Neural progenitor cell (in vitro differentiated cells): ENCODE results near the gene GRAMD2A. TPM values are rescaled to one million over a fixed set of nuclear protein-coding genes. Genes with fewer than 3 reads are reported as not detected.

Experiments
- DNase-seq: peaks from one replicate; pipeline ENCODE4 v3.0.0-alpha.2; 2016; ENCODE audit warnings: low spot score
- H2AFZ ChIP-seq: fragments of 200-600 bp; sonication (generic); replicated peaks from 2 replicates; pipeline ENCODE4 v1.6.1; 2016; ENCODE audit warnings: antibody characterized with exemption
- H3F3A ChIP-seq: fragments of 200-600 bp; sonication (generic); 2 replicates; pipeline ENCODE4 v1.6.1; 2016; ENCODE audit warnings: antibody characterized with exemption, low read depth
- H3K27ac ChIP-seq: fragments of 200-600 bp; sonication (generic); 2 replicates; pipeline ENCODE4 v1.5.1; 2016; ENCODE audit warnings: mild to moderate bottlenecking
- H3K27me3 ChIP-seq: fragments of 200-600 bp; sonication (generic); 2 replicates; pipeline ENCODE4 v1.6.1; 2016; ENCODE audit warnings: mild to moderate bottlenecking, moderate library complexity
- H3K36me3 ChIP-seq: fragments of 200-600 bp; sonication (generic); 2 replicates; pipeline ENCODE4 v1.5.1; 2016
- H3K4me1 ChIP-seq: fragments of 200-600 bp; sonication (generic); 2 replicates; pipeline ENCODE4 v1.6.1; 2016; ENCODE audit warnings: mixed run types
- H3K4me2 ChIP-seq: fragments of 200-600 bp; sonication (generic); 2 replicates; pipeline ENCODE4 v1.6.1; 2016
- H3K4me3 ChIP-seq: fragments of 200-600 bp; sonication (generic); 2 replicates; pipeline ENCODE4 v1.5.1; 2016
- H3K79me2 ChIP-seq: fragments of 200-600 bp; sonication (generic); 2 replicates; pipeline ENCODE4 v1.6.1; 2016; ENCODE audit warnings: low read depth
- H3K9ac ChIP-seq: fragments of 200-600 bp; sonication (generic); 2 replicates; pipeline ENCODE4 v1.6.1; 2016
- H3K9me3 ChIP-seq: fragments of 200-600 bp; sonication (generic); 2 replicates; pipeline ENCODE4 v1.5.1; 2016; ENCODE audit warnings: low read depth
- H4K20me1 ChIP-seq: fragments of 200-600 bp; sonication (generic); 2 replicates; pipeline ENCODE4 v1.6.1; 2016; ENCODE audit warnings: low read depth
- H3K27ac Mint-ChIP-seq: 3 replicates; pipeline ENCODE4 v1.8.0; 2021; ENCODE audit warnings: mixed read lengths
- H3K27me3 Mint-ChIP-seq: 2 replicates; pipeline ENCODE4 v1.8.0; 2022; ENCODE audit warnings: low read depth, mild to moderate bottlenecking, inconsistent platforms, moderate library complexity, mixed read lengths; ENCODE audit not compliant: insufficient read depth
- H3K36me3 Mint-ChIP-seq: 3 replicates; pipeline ENCODE4 v1.8.0; 2021; ENCODE audit warnings: mixed read lengths
- H3K4me1 Mint-ChIP-seq: 3 replicates; pipeline ENCODE4 v1.8.0; 2021; ENCODE audit warnings: mixed read lengths
- H3K4me3 Mint-ChIP-seq: 3 replicates; pipeline ENCODE4 v1.8.0; 2021; ENCODE audit warnings: mild to moderate bottlenecking, moderate library complexity, mixed read lengths
- H3K9me3 Mint-ChIP-seq: 3 replicates; pipeline ENCODE4 v1.8.0; 2020; ENCODE audit warnings: mixed read lengths
- EZH2 ChIP-seq: fragments of 200-600 bp; sonication (generic); IDR thresholded peaks from 2 replicates; pipeline ENCODE4 v1.6.1; 2017; ENCODE audit warnings: antibody characterized with exemption, mild to moderate bottlenecking, moderate library complexity
- EZH2phosphoT487 ChIP-seq: fragments of 200-600 bp; sonication (generic); IDR thresholded peaks from 2 replicates; pipeline ENCODE4 v1.6.1; 2017; ENCODE audit warnings: antibody characterized with exemption
- total RNA-seq: library from RNA; depleted of rRNA; stranded (reverse); fragments of >200 nt; gene quantifications from 2 replicates; pipeline ENCODE4 v1.2.3, GENCODE V29; 2015; ENCODE audit warnings: low replicate concordance
- TF ChIP-seq, protein P1 (sequence below): fragments of 200-600 bp; sonication (generic); IDR thresholded peaks from 2 replicates; pipeline ENCODE4 v1.5.1; 2017; ENCODE audit warnings: antibody characterized with exemption, mild to moderate bottlenecking

GRAMD2A gene
- total RNA-seq, 1 donor from 2014 or later = 0.43 TPM

DNA sequence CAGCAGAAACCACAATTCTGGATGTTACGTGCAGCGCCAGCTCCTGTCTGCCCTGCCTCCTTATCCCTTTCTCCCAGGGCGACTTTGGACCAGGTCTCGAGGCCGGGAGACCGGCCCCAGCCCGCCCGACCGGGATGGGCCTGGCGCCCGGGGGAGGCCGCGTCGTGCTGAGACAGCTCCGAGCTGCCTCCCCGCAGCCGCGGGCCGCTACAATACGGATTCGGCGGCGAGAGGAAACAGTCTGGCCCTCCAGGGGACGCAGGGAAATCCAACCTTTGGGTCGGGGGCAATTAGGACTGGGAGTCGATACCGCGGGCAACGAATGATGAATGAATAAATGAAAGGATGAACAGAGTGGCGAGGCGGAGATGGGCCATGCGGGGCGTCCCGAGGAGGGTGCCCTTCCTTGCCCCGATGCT is 537 bp downstream of the GRAMD2A start:
- H3F3A ChIP-seq = peaks cover 53% of the 10 kb centered on the region
- TF ChIP-seq EZH2phosphoT487 (peak; percentile 88), EZH2 (peak; percentile 94)
- TF ChIP-seq, protein P1, sequence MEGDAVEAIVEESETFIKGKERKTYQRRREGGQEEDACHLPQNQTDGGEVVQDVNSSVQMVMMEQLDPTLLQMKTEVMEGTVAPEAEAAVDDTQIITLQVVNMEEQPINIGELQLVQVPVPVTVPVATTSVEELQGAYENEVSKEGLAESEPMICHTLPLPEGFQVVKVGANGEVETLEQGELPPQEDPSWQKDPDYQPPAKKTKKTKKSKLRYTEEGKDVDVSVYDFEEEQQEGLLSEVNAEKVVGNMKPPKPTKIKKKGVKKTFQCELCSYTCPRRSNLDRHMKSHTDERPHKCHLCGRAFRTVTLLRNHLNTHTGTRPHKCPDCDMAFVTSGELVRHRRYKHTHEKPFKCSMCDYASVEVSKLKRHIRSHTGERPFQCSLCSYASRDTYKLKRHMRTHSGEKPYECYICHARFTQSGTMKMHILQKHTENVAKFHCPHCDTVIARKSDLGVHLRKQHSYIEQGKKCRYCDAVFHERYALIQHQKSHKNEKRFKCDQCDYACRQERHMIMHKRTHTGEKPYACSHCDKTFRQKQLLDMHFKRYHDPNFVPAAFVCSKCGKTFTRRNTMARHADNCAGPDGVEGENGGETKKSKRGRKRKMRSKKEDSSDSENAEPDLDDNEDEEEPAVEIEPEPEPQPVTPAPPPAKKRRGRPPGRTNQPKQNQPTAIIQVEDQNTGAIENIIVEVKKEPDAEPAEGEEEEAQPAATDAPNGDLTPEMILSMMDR = no peak
- peak overlapping the region; percentile 67 for H3K4me3 Mint-ChIP-seq

GRCh38 chr15:72196409-72197040 is 1.1 kb downstream of the GRAMD2A start:
- Mint-ChIP-seq H3K36me3 (peaks cover 20% of the 10 kb centered on the region), H3K27me3 (peaks cover 20% of the 10 kb centered on the region), H3K9me3 (no peaks in the 10 kb centered on the region), H3K4me3 (peak overlapping the region; percentile 66), H3K27ac (no peak overlapping the region), H3K4me1 (peaks cover 8% of the 10 kb centered on the region)
- Histone ChIP-seq H2AFZ (peak overlapping the region; percentile 84), H3K4me3 (peak overlapping the region; percentile 55), H3K9me3 (no peaks in the 10 kb centered on the region), H4K20me1 (peaks cover 54% of the 10 kb centered on the region), H3F3A (peaks cover 50% of the 10 kb centered on the region), H3K4me2 (peak overlapping the region; percentile 87), H3K4me1 (peaks cover 8% of the 10 kb centered on the region), H3K27me3 (peaks cover 74% of the 10 kb centered on the region), H3K9ac (no peak overlapping the region), H3K27ac (no peak overlapping the region), H3K79me2 (no peaks in the 10 kb centered on the region), H3K36me3 (no peaks in the 10 kb centered on the region)
- no peak for TF ChIP-seq EZH2
- no peak for TF ChIP-seq EZH2phosphoT487
- TF ChIP-seq, protein P1 = no peak
- DNase-seq = no peak

More for the DNA sequence above, 537 bp downstream of the GRAMD2A start:
- Histone ChIP-seq H3K36me3 (no peaks in the 10 kb centered on the region), H3K27ac (no peak overlapping the region), H2AFZ (peak overlapping the region; percentile 84), H3K4me3 (peak overlapping the region; percentile 55), H3K27me3 (peaks cover 71% of the 10 kb centered on the region), H3K4me2 (peak overlapping the region; percentile 87), H4K20me1 (peaks cover 60% of the 10 kb centered on the region), H3K79me2 (no peaks in the 10 kb centered on the region), H3K4me1 (peaks cover 8% of the 10 kb centered on the region), H3K9ac (no peak overlapping the region), H3K9me3 (no peaks in the 10 kb centered on the region)
- H3K27me3 Mint-ChIP-seq = peaks cover 20% of the 10 kb centered on the region
- no peak overlapping the region for H3K27ac Mint-ChIP-seq
- DNase-seq = peak; percentile 49
- H3K36me3 Mint-ChIP-seq = peaks cover 20% of the 10 kb centered on the region
- H3K4me1 Mint-ChIP-seq = peaks cover 8% of the 10 kb centered on the region
- no peaks in the 10 kb centered on the region for H3K9me3 Mint-ChIP-seq

- Histone ChIP-seq H3K4me1 (peaks cover 8% of the 10 kb centered on the region), H3K4me2 (no peak overlapping the region), H3K27ac (no peak overlapping the region), H4K20me1 (peaks cover 40% of the 10 kb centered on the region), H3F3A (peaks cover 36% of the 10 kb centered on the region), H3K4me3 (no peak overlapping the region), H3K27me3 (peaks cover 84% of the 10 kb centered on the region), H3K36me3 (no peaks in the 10 kb centered on the region), H3K9ac (no peak overlapping the region), H2AFZ (no peak overlapping the region), H3K9me3 (no peaks in the 10 kb centered on the region), H3K79me2 (no peaks in the 10 kb centered on the region)
- TF ChIP-seq EZH2phosphoT487 (no peak), EZH2 (no peak)
- TF ChIP-seq, protein P1 = no peak
- Mint-ChIP-seq H3K27me3 (peaks cover 22% of the 10 kb centered on the region), H3K36me3 (peaks cover 13% of the 10 kb centered on the region), H3K9me3 (no peaks in the 10 kb centered on the region), H3K4me1 (peaks cover 8% of the 10 kb centered on the region), H3K4me3 (no peak overlapping the region), H3K27ac (no peak overlapping the region)
- no peak for DNase-seq
Observed at GRCh38 chr15:72195101-72195511, 2.5 kb downstream of the GRAMD2A start.
